ENCODE data around the gene ACOT12.

DNA sequence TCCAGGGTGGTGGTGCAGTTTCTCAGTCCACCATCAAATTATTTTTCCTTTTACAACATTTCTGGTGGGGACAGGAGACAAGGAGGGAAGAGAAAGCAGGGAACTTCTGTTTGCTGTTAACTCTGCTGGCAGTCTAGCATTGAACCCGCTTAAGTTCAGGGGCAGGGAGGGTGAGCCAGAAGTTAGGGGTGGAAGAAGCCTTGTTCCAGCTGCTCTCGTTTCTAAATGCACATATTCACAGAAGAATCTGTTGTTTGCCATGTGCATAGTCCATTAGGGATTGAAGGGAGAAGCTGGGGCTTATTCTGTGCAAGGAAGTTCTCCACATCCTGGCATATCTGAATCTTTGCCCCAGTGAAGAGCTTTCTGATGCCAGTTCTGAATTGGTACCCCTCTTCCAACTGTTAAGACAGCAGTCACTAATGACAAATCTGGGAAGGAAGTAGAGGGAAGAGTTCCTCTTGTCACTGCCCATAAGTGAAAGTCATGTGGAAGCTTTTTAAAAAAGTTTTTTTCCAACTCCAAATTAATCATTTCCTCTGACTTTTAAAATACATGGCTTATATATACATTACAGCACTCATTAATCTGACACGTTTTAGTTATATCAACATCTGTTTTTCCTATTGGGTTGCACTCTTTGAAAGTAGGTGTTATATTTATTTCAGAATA lies 32.6 kb upstream of the ACOT12 start:
- TF ChIP-seq CTCF (IDR thresholded peaks at IDR 0.05) = no peak
- TF ChIP-seq POLR2A (IDR thresholded peaks at IDR 0.05) = no peak

Measured in right lobe of liver (tissue), 4 donors.